COR-L47 (cell line): ENCODE results near the gene SCN4B.

ENCODE experiments used
- DNase-seq: peaks from one replicate; lab custom pipeline; 2025; lab: John Stamatoyannopoulos, UW

The SCN4B gene

DNA sequence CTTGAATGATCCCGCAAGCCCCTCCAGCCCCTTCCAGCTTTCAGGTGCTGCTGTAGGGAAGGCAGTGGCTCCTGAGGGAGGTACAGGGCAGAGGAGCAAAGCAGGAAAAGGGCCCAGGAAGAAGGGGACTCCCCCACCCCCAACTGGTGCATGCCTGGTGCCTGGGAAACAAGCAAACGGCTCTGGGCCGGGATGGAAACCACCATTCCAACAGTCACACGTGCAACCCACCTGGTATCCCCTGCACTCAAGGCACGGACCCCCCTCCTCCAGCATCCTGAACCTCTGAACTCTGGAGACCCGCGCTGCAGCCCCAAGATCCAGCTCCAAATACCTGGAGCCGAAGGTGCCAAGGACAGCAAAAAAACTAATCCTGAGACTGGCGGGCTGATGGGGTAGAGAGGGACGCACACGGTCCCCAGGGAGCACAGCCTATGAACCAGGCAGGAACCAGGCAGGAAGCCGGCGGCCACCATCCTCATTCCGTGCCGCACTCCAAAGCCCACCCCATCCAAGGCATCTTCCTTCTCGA, 537 bp downstream of the SCN4B start:
- no peak for DNase-seq

GRCh38 chr11:118151431-118151830, 1.2 kb downstream of the SCN4B start:
- DNase-seq, result no peak

DNA sequence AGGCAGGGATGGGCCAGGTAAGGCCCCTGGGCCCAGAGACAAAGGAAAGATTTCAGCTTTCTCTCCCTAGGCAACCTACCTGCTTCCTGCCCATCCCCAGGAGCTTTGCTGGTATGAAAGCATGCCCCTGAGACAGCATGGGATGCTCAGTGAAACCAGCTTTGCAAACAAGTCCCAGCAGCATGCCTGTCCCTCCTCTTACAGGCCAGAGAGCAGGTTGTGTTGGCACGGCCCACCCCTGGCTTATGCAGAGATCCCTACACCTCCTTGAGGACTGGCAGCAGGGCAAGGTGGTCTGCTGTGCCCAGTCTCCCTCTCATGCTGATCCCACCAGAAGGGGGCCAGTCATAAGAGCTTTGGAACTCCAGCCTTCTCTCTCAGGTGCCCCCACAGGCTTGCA, 3.1 kb downstream of the SCN4B start:
- no peak for DNase-seq

DNA sequence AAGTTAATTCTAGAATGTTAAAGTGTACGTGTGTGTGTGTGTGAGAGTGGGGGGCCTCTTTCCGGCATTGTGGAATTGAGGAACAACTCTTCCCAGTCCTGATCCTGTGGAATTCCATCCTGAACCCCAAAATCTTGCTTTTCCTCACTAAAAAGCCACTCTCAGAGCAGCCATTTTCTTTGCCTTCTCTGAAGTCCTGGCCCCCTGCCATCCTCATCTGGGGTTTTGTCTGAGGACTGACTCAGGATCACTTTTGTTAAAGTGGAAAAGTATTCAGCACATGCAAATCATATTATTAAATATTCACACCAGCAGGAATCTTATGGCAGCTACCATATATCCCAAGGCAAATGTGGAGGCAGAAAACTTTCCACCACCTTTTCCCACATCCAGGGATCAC, 3.8 kb downstream of the SCN4B start:
- no peak for DNase-seq

GRCh38 chr11:118148240-118148639, 4.4 kb downstream of the SCN4B start:
- DNase-seq, result no peak

DNA sequence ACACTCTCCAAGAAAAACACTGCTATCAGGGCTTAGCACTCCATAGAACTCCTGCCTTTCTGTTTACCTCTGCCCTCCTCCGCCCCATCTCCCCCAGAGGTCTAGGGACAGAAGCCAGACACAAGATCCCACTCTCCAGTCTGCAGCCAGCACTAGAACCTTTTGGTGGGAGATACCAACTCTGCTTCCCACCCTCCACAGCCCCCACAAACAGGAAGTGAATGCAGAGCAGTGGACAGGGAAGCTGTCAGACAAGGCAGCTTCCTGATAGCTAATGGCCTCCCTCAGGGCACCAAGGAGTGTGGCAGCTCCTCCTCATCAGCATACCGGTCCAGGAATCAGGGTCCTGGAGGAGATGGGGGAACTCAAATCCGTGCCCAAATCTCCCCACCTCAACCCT, 5.1 kb downstream of the SCN4B start:
- no peak for DNase-seq

GRCh38 chr11:118146554-118146953, 6.1 kb downstream of the SCN4B start:
- no peak for DNase-seq

- peak; percentile 81 for DNase-seq
Measured at GRCh38 chr11:118145285-118146227, 7.1 kb downstream of the SCN4B start.

GRCh38 chr11:118144301-118145268, 8.0 kb downstream of the SCN4B start:
- DNase-seq, result no peak

GRCh38 chr11:118143661-118144185, 8.9 kb downstream of the SCN4B start:
- no peak for DNase-seq

GRCh38 chr11:118142809-118143208, 9.8 kb downstream of the SCN4B start:
- no peak for DNase-seq

- no peak for DNase-seq
Measured at GRCh38 chr11:118142081-118142480, 10.5 kb downstream of the SCN4B start.

DNA sequence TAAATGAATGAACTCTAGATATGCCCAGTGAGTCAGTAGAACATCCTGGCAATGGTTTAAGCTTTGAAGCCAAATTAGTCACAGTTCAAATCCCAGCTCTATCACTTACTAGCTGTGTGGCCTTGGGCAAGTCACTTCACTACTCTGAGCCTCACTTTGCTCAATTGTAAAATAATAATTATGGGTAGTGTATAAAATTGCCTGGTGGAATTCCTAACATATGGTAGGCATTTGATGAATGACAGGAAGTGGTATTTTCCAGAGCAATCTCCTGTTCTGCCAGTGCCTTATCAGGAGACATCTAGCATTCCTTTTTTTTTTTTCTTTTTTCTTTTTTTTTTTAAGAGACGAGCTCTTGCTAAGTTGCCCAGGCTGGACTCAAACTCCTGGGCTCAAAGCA, 13.0 kb downstream of the SCN4B start:
- no peak for DNase-seq

DNA sequence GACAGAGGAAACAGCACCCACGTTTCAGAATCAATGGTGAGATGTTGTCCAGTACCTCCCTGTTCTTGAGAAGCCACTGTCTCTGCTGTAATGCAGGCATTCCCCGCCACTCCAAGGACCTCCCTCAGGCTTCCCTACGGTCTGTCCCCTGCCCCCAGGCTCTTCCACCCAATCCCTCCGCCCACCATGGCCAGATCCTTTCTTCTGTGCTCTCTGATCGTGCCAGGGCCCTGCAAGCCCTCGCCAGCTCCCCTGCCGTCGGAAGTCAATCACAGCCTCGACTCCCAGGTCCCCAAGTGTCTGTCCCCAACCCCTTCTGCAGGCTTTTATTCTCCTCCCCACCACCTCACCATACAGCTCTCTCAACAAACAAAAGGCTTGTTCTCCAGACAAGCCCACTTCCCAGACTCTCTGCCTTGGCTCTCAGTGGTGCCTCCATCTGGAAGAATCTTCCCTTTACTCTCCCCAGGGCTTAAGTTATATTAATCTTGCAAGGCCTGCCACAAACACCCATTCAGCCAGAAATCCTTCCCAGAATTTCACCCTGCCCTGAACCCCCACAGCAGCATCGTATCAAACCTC, 13.7 kb downstream of the SCN4B start:
- no peak for DNase-seq

DNA sequence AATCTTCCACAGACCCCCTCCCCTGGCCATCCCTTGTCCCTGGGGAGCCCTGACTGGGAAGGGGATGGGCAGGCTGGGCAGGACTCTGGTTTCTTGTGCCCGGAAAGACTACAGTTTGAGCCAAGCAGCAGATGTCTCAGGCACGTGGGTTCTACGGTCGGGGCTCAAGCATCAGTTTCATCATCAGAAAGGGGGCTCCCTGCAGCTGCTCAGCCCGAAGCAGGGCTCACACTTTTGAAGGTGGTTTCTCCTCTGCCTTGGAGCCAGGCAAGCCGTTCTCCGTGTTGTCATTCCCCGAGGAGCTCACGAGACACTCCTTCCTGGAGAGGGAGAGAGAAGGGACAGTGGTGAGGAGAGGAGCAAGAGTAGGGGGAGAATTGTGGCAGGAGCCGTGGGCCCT, 15.8 kb downstream of the SCN4B start:
- no peak for DNase-seq

- DNase-seq, result no peak
Measured at GRCh38 chr11:118136341-118136740, 16.3 kb downstream of the SCN4B start.

GRCh38 chr11:118135796-118136165, 16.8 kb downstream of the SCN4B start:
- DNase-seq, result no peak

DNA sequence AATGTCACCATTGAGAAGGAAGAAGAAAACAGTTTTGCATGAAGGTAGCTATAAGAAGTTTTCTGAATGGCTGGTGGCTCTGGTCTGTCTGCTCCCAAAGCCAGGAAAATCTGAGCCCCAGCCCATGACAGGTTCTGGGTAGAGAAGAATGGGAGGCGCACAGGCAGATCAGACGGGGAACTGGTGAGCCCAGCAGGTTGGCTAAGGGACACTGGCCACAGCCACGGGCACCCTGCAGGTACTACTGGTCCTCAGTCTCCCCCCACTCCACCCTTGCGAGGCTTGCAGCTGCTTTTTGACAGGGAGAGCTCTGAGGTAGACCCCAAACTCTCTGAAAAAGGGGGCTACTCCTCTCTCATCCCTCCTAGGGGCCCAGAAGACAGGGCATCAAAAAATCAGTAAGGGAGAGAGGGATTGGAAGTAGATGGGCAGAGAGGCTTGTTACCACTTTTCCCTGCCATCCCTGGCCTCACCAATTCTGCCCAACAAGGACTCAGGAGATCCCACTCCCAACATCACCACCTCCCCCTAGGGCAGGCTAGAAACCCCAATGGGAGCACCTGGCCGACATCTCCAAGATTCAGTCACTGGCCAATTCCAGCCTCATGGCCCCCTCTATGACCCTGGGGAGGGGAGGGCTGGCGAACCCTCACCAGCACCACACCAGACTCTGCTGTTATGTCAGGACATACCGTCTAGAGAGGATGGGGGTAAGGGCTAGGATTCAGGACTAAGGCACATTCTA, 17.4 kb downstream of the SCN4B start:
- DNase-seq, result no peak

GRCh38 chr11:118133816-118134215, 18.8 kb downstream of the SCN4B start:
- DNase-seq, result no peak

DNA sequence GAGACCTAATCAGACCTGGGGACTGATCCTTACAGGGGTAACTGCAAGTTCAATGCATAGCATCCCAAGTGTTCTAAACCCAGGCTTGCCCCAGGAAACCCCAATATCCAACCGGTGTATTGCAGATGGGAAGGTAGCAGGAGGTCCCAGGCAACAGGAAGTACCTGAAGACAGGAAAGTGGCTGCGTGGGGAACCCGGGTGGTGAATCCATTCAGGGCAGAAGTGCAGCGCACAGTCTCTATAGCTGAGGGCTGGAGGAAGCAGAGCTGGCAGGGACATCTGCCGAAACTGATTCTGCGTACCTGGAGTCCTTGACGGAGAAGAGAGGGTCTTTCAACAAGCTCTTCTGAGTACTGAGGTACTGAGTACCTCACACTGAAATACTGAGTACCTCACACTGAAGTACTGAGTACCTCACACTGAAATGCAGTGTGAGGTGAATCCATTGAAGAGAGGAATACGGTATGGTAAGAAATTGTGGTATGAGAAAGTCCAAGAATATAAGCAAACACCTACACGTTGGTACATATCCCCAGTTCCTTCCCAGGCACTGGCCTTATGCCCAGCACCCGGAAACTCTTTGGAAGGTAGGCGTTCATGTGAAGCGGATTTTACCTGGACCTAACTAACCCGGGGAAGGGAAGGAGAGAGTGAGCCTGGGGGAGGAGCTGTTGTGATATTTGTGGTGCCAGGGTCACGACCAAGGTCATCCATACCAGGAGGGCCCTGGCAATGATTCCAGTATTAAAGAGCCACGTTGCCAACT, 20.1 kb downstream of the SCN4B start:
- DNase-seq, result no peak
